Immature natural killer cell (primary cell): ENCODE data around the gene UST. TPM values are rescaled to one million over a fixed set of nuclear protein-coding genes. Genes with fewer than 3 reads are reported as not detected.
"Not testable (repeated sequence)": the region's sequence is repeated elsewhere in the genome, so short reads cannot be mapped to it uniquely, and the experiment has no call there.

Experiments
- DNase-seq, 3 donors: peaks; one replicate each; pipeline ENCODE4 v3.0.0; 2022; ENCODE audit warnings: mixed read lengths in 1 of 3
- H3K27ac Mint-ChIP-seq, 6 donors: one replicate each; pipeline ENCODE4 v1.8.0; 2020; ENCODE audit warnings: mixed read lengths in 6 of 6, mild to moderate bottlenecking in 5 of 6, inconsistent platforms in 4 of 6, moderate library complexity in 3 of 6
- H3K27me3 Mint-ChIP-seq, 3 donors: one replicate each; pipeline ENCODE4 v1.8.0; 2020 to 2021; ENCODE audit warnings: low read depth in 3 of 3, mild to moderate bottlenecking in 3 of 3, mixed read lengths in 3 of 3, moderate library complexity in 3 of 3, inconsistent platforms in 1 of 3
- H3K36me3 Mint-ChIP-seq, 3 donors: one replicate each; pipeline ENCODE4 v1.8.0; 2020; ENCODE audit warnings: mixed read lengths in 3 of 3, inconsistent platforms in 2 of 3, mild to moderate bottlenecking in 2 of 3
- H3K4me1 Mint-ChIP-seq, 2 donors: one replicate each; pipeline ENCODE4 v1.8.0; 2020; ENCODE audit warnings: inconsistent platforms in 2 of 2, mild to moderate bottlenecking in 2 of 2, mixed read lengths in 2 of 2, moderate library complexity in 1 of 2
- H3K4me3 Mint-ChIP-seq, 5 donors: one replicate each; pipeline ENCODE4 v1.8.0; 2020; ENCODE audit warnings: mild to moderate bottlenecking in 5 of 5, mixed read lengths in 5 of 5, inconsistent platforms in 3 of 5, moderate library complexity in 3 of 5
- H3K9me3 Mint-ChIP-seq, 6 donors: one replicate each; pipeline ENCODE4 v1.8.0; 2020; ENCODE audit warnings: mild to moderate bottlenecking in 6 of 6, mixed read lengths in 6 of 6, inconsistent platforms in 4 of 6, moderate library complexity in 3 of 6
- polyA plus RNA-seq, 3 donors: library from polyadenylated mRNA; unstranded; fragments of 300-500 nt; fragmentation: Illumina TruSeq; gene quantifications; one replicate each; pipeline ENCODE4 v1.2.3, GENCODE V29; 2021

UST gene
- polyA plus RNA-seq, 3 donors from 2014 or later: 3.7 to 6.9 (median 6.3) TPM

- Mint-ChIP-seq H3K4me1 (peaks cover 31 to 40% of the 10 kb centered on the region in 2 donors), H3K4me3 (peak overlapping the region; percentile 98 to 99 (median 98)), H3K9me3 (no peaks in the 10 kb centered on the region), H3K27me3 (peaks cover 4 to 6% (median 5%) of the 10 kb centered on the region in 3 donors), H3K36me3 (no peaks in the 10 kb centered on the region), H3K27ac (peak overlapping the region; percentile 84 to 95 (median 92))
- DNase-seq: no peak
Measured at GRCh38 chr6:148745926-148746325, 904 bp upstream of the UST start.

- Mint-ChIP-seq H3K4me1 (peaks cover 35 to 41% of the 10 kb centered on the region in 2 donors), H3K9me3 (no peaks in the 10 kb centered on the region), H3K4me3 (peak overlapping the region; percentile 84 to 99 (median 93)), H3K27me3 (peaks cover 4 to 6% (median 5%) of the 10 kb centered on the region in 3 donors), H3K27ac (peak overlapping the region in 3 of 6 donors; percentile 41 to 88 (median 78)), H3K36me3 (no peaks in the 10 kb centered on the region)
- peak in 1 of 3 donors; percentile 44 for DNase-seq
Measured at GRCh38 chr6:148747145-148747470, 278 bp downstream of the UST start.

GRCh38 chr6:148747471-148748165 lies 788 bp downstream of the UST start:
- no peaks in the 10 kb centered on the region for H3K36me3 Mint-ChIP-seq
- peaks cover 35 to 41% of the 10 kb centered on the region in 2 donors for H3K4me1 Mint-ChIP-seq
- H3K9me3 Mint-ChIP-seq: no peaks in the 10 kb centered on the region
- peaks cover 4 to 9% (median 5%) of the 10 kb centered on the region in 3 donors for H3K27me3 Mint-ChIP-seq
- peak overlapping the region in 3 of 6 donors; percentile 38 to 79 (median 71) for H3K27ac Mint-ChIP-seq
- peak; percentile 54 to 58 (median 57) for DNase-seq
- peak overlapping the region; percentile 87 to 93 (median 88) for H3K4me3 Mint-ChIP-seq

GRCh38 chr6:148749674-148750073 lies 2.8 kb downstream of the UST start:
- DNase-seq: no peak
- Mint-ChIP-seq H3K27ac (peak overlapping the region in 4 of 6 donors; percentile 14 to 75 (median 44)), H3K9me3 (no peaks in the 10 kb centered on the region), H3K27me3 (peaks cover 4 to 9% (median 5%) of the 10 kb centered on the region in 3 donors), H3K4me3 (peak overlapping the region in 3 of 5 donors; percentile 88 to 90 (median 88)), H3K36me3 (no peaks in the 10 kb centered on the region), H3K4me1 (peaks cover 35 to 41% of the 10 kb centered on the region in 2 donors)

GRCh38 chr6:148750838-148751792 lies 4.3 kb downstream of the UST start:
- peak overlapping the region in 1 of 6 donors; percentile 63 for H3K27ac Mint-ChIP-seq
- H3K27me3 Mint-ChIP-seq: peaks cover 4 to 9% (median 5%) of the 10 kb centered on the region in 3 donors
- DNase-seq: no peak
- peak overlapping the region in 1 of 5 donors; percentile 24 for H3K4me3 Mint-ChIP-seq
- no peaks in the 10 kb centered on the region for H3K9me3 Mint-ChIP-seq
- H3K4me1 Mint-ChIP-seq: peaks cover 34 to 37% of the 10 kb centered on the region in 2 donors
- peaks cover 0 to 2% (median 0%) of the 10 kb centered on the region in 3 donors for H3K36me3 Mint-ChIP-seq

- DNase-seq: no peak
- H3K36me3 Mint-ChIP-seq: peaks cover 0 to 4% (median 0%) of the 10 kb centered on the region in 3 donors
- H3K4me1 Mint-ChIP-seq: peaks cover 34 to 36% of the 10 kb centered on the region in 2 donors
- H3K9me3 Mint-ChIP-seq: no peaks in the 10 kb centered on the region
- H3K27ac Mint-ChIP-seq: no peak overlapping the region
- H3K4me3 Mint-ChIP-seq: no peak overlapping the region
- H3K27me3 Mint-ChIP-seq: peaks cover 3 to 9% (median 4%) of the 10 kb centered on the region in 3 donors
Measured at GRCh38 chr6:148751793-148752170, 5.0 kb downstream of the UST start.

- not testable (repeated sequence) for H3K27ac Mint-ChIP-seq, H3K4me3 Mint-ChIP-seq, H3K9me3 Mint-ChIP-seq, DNase-seq, H3K36me3 Mint-ChIP-seq
- Mint-ChIP-seq H3K4me1 (peaks cover 40 to 46% of the 10 kb centered on the region in 2 donors), H3K27me3 (peaks cover 7 to 15% (median 9%) of the 10 kb centered on the region in 3 donors)
Measured at GRCh38 chr6:148755379-148755778, 8.5 kb downstream of the UST start.

GRCh38 chr6:148757944-148758480 lies 11.2 kb downstream of the UST start:
- Mint-ChIP-seq H3K9me3 (no peaks in the 10 kb centered on the region), H3K4me3 (peak overlapping the region; percentile 32 to 83 (median 59)), H3K27me3 (peaks cover 17 to 30% (median 17%) of the 10 kb centered on the region in 3 donors), H3K36me3 (peaks cover 0 to 4% (median 0%) of the 10 kb centered on the region in 3 donors), H3K4me1 (peaks cover 60 to 66% of the 10 kb centered on the region in 2 donors), H3K27ac (peak overlapping the region; percentile 59 to 92 (median 80))
- DNase-seq: no peak

GRCh38 chr6:148758492-148758891 lies 11.7 kb downstream of the UST start:
- peaks cover 65 to 71% of the 10 kb centered on the region in 2 donors for H3K4me1 Mint-ChIP-seq
- peak; percentile 58 to 61 (median 58) for DNase-seq
- H3K27me3 Mint-ChIP-seq: peaks cover 17 to 30% (median 18%) of the 10 kb centered on the region in 3 donors

GRCh38 chr6:148760258-148760534 lies 13.4 kb downstream of the UST start:
- Mint-ChIP-seq H3K27ac (peak overlapping the region; percentile 90 to 99 (median 94)), H3K27me3 (peaks cover 17 to 30% (median 20%) of the 10 kb centered on the region in 3 donors), H3K4me1 (peaks cover 68 to 80% of the 10 kb centered on the region in 2 donors), H3K36me3 (peaks cover 0 to 4% (median 0%) of the 10 kb centered on the region in 3 donors), H3K4me3 (peak overlapping the region; percentile 78 to 90 (median 85)), H3K9me3 (no peaks in the 10 kb centered on the region)
- no peak for DNase-seq

More at GRCh38 chr6:148758492-148758891, 11.7 kb downstream of the UST start:
- Mint-ChIP-seq H3K4me3 (peak overlapping the region; percentile 32 to 83 (median 59)), H3K27ac (peak overlapping the region; percentile 59 to 92 (median 80)), H3K9me3 (no peaks in the 10 kb centered on the region), H3K36me3 (peaks cover 0 to 4% (median 0%) of the 10 kb centered on the region in 3 donors)

GRCh38 chr6:148760568-148761526 lies 14.0 kb downstream of the UST start:
- Mint-ChIP-seq H3K9me3 (no peaks in the 10 kb centered on the region), H3K4me1 (peaks cover 74 to 83% of the 10 kb centered on the region in 2 donors), H3K36me3 (peaks cover 0 to 4% (median 0%) of the 10 kb centered on the region in 3 donors), H3K27me3 (peaks cover 17 to 30% (median 20%) of the 10 kb centered on the region in 3 donors), H3K27ac (peak overlapping the region; percentile 90 to 99 (median 94)), H3K4me3 (peak overlapping the region; percentile 78 to 90 (median 85))
- peak; percentile 73 to 83 (median 76) for DNase-seq

- peaks cover 17 to 30% (median 20%) of the 10 kb centered on the region in 3 donors for H3K27me3 Mint-ChIP-seq
- peak overlapping the region; percentile 90 to 99 (median 94) for H3K27ac Mint-ChIP-seq
- H3K4me1 Mint-ChIP-seq: peaks cover 80 to 85% of the 10 kb centered on the region in 2 donors
- no peaks in the 10 kb centered on the region for H3K9me3 Mint-ChIP-seq
- H3K4me3 Mint-ChIP-seq: peak overlapping the region; percentile 78 to 90 (median 85)
- no peaks in the 10 kb centered on the region for H3K36me3 Mint-ChIP-seq
- DNase-seq: peak; percentile 79 to 85 (median 83)
Measured at GRCh38 chr6:148761527-148762011, 14.7 kb downstream of the UST start.
